GM21825 (cell line): ENCODE data around the gene ZNF576.
"Not testable (repeated sequence)": the region's sequence is repeated elsewhere in the genome, so short reads cannot be mapped to it uniquely, and the experiment has no call there.

Source experiments
- ATAC-seq: cut with Tn5 transposase; IDR thresholded peaks from one replicate; pipeline ENCODE4 v1.9.1; 2021; ENCODE audit warnings: mild to moderate bottlenecking, moderate library complexity; ENCODE audit not compliant: unreplicated experiment

Gene ZNF576

DNA sequence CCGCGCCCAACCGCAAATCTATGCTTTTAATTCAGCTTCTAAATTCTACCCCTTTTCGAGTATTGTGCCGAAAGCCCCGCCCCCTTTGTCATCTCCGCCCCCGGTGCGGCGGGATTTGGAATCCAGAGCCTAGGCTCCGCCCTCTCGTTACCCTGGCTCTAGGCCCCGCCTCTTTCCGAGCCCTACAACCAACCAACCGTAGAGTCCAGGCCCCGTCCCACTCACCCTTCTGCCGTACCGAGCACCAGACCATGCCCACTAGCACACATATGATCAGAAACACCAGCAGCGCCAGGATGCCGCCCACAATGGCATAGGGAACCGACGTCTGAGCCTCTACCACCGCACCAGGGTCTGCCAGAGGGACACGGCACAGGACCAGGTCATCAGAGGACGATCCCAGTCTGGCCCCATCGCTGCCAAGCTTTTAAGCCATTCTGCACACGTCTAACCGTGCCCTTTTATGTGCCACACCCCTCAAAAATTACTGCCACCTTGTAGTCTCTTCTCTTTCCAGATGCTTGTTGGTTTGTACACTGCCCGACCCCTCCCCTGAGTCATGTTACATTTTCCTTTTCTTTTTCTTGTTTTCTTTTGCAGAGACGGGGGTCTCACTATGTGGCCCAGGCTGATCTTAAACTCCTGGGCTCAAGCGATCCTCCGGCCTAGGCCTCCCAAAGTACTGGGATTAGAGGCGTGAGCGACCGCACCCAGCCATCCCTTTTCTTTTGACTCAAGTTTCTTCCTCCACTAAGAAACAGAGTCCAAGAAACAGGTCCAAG is 27.7 kb downstream of the ZNF576 start:
- ATAC-seq = no peak

DNA sequence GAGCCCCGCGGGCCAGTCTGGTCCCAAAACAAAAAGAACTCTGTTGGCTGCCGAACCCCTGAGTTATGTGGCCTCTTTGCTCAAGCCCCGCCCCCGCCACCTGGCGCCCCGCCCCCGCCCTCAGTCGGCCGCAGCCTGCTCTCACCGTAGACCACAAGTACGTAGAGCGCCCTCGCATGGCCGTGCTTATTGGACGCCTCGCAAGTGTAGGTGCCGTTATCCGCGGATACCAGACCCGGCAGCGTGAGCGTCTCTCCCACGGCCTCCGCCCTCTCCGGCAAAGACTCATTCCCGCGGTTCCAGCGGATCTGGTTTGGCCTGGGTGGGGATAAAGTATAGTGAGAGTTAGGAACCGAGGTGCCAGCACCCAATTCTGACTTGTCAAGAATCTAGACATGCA is 28.5 kb downstream of the ZNF576 start:
- no peak for ATAC-seq

- ATAC-seq = no peak
These were observed 29.7 kb downstream of the ZNF576 start for GRCh38 chr19:43625918-43626579.

DNA sequence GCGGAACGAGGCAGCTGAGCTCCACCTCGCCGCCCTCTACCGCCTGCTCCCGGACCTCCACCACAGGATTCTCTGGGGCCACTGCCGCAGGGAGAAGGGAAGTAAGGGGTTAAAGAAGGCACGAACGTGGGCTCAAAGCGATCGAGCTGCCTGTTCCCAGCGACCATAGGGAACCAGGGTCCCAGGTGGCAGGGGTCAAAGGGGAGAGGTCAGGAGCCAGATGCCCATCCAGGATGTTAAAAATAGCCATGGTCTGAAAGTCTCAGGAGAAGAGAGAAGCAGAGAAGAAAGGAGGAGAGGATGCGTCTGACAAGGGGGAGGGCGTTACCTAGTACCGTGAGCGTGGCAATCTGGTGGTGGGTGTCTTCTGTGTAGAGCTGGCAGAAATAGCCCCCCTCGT is 30.4 kb downstream of the ZNF576 start:
- no peak for ATAC-seq

- ATAC-seq = no peak
These were observed 32.4 kb downstream of the ZNF576 start for GRCh38 chr19:43628646-43629326.

GRCh38 chr19:43631491-43631890 is 35.1 kb downstream of the ZNF576 start:
- no peak for ATAC-seq

GRCh38 chr19:43633520-43633919 is 37.1 kb downstream of the ZNF576 start:
- no peak for ATAC-seq

DNA sequence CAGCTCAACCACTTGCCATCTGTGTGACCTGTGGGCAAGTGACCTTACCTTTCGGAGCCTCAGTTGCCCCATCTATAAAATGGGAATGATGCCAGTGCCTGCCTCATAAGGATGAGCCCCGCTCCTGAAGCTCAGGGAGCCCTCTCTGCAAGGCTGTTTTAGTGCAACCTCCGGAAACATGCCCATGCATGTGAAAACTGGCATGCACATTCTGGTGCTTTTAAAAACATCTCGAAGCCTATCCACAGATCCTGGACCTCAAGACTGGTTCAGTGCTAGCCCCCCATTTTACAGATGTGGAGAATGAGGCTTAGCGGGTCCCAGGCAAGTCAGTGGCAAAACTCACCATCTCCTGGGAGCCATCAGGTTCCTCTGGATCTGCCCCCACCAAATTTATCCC is 37.7 kb downstream of the ZNF576 start:
- no peak for ATAC-seq

- no peak for ATAC-seq
These were observed 38.1 kb downstream of the ZNF576 start for GRCh38 chr19:43634506-43634871.

DNA sequence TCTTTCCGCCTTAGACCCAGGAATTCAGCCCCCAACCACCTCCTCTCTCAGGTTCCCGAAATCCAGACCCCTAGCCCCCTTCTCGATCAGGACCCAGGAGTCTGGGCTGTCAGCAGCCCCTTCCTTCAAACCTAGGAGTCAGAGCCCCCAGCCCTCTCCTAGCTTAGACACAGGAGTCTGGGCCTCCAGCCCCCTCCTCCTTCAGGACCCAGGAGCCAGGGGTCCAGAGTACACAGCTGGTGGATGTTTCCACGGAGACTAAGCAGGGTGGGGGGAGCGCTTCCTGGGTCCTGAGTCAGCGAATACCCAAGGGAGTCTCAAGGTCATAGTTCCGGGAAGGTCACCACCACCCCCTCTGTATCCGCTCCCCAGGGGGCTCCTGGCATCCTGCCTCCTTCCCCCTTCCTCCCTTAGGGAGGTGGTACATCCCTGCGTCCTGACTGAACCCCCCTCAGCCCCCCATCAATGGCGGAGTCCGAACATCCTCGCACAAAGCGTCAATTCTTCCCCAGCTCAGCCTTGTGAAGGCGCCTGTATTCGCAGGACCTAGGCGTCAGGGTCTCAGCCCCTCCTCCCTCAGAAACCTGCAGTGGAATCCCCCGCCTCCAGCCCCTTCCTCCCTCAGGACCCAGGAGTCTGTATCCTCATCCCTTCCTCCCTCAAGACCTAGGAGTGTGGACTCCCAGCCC is 38.6 kb downstream of the ZNF576 start:
- ATAC-seq = no peak

DNA sequence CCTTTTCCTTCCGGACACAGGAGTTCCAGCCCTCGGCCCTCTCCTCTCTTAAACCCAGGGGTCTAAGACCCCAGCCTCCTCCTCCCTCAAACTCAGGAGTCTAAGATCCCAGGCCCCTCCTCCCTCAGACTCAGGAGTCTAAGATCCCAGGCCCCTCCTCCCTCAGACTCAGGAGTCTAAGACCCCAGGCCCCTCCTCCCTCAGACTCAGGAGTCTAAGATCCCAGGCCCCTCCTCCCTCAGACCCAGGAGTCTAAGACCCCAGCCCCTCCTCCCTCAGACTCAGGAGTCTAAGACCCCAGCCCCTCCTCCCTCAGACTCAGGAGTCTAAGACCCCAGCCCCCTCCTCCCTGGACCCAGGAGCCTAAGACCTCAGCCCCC is 39.2 kb downstream of the ZNF576 start:
- ATAC-seq = not testable (repeated sequence)

DNA sequence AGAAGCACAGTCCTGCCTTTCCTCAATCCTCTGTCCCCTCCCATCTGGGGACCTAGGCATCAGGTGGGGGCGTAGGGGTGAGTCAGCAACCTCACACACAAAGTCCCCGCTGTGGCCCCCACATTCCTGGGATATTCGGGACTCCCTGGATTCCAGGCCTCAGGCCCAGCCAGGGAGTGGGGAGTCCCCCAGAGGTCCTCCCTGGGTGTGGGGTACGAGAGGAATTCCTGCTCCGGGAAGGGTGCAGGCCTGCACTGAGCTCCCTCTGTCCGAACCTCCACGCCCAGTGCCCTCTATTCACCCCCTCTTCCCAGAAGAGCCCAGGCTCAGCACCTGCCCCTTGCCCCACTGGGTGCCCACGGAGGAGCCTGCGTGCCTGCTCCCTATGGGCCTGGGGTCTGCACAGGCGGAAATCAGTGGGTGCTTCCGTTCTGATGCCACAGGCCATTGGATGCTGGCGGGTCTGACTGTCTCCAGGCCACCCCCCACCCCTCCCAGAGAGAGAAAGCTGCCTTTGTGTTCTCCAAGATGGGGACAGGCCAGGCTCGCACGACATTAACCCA is 39.8 kb downstream of the ZNF576 start:
- ATAC-seq = no peak

GRCh38 chr19:43638214-43638994 is 42.0 kb downstream of the ZNF576 start:
- ATAC-seq = no peak

GRCh38 chr19:43638995-43639518 is 42.7 kb downstream of the ZNF576 start:
- no peak for ATAC-seq

- ATAC-seq = no peak
These were observed 43.4 kb downstream of the ZNF576 start, which contains the start of gene CADM4 for GRCh38 chr19:43639519-43640423. TSS of gene CADM4 (minus strand) at chr19:43639850. CDS start at chr19:43639790, 60 bp downstream.

GRCh38 chr19:43640424-43640757 is 44.0 kb downstream of the ZNF576 start:
- ATAC-seq = no peak

DNA sequence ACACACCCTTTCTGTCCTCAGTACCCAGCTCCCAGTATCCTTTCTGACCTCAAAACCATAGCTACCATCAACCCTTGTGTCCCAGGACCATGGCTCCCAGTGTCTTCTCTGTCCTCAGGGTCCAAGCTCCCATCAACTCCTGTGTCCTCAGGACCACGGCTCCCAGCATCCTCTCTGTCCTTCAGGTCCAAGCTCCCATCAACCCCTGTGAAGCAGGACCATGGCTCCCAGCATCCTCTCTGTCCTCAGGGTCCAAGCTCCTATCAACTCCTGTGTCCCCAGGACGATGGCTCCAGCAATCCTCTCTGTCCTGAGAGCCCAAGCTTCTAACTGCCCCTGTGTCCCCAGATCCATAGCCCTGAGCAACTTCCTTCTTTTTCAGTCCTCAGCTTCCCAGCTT is 44.9 kb downstream of the ZNF576 start:
- ATAC-seq = no peak

- no peak for ATAC-seq
These were observed 46.1 kb downstream of the ZNF576 start for GRCh38 chr19:43642531-43642930.

DNA sequence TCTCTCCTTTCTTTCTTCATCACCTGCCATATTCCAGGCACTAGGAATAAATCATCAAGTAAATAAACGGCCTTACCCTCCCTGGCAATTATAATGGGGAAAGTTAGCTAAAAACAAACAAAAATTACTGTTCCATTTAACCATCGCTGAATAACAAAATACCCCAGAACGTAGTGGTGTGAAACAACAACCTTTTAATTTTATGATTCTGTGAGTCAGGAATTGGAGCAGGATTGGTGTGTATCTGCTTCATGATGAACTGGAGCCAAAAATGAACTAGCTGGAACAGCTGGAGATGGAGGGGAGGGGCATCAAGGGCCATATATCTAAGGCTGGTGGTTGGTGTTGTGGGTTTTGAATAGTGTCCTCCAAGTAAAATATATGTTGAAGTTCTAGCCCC is 46.9 kb downstream of the ZNF576 start:
- ATAC-seq = no peak
